ENCODE data around the gene ZNF438. TPM values are rescaled to one million over a fixed set of nuclear protein-coding genes. Genes with fewer than 3 reads are reported as not detected.

ZNF438 gene, protein sequence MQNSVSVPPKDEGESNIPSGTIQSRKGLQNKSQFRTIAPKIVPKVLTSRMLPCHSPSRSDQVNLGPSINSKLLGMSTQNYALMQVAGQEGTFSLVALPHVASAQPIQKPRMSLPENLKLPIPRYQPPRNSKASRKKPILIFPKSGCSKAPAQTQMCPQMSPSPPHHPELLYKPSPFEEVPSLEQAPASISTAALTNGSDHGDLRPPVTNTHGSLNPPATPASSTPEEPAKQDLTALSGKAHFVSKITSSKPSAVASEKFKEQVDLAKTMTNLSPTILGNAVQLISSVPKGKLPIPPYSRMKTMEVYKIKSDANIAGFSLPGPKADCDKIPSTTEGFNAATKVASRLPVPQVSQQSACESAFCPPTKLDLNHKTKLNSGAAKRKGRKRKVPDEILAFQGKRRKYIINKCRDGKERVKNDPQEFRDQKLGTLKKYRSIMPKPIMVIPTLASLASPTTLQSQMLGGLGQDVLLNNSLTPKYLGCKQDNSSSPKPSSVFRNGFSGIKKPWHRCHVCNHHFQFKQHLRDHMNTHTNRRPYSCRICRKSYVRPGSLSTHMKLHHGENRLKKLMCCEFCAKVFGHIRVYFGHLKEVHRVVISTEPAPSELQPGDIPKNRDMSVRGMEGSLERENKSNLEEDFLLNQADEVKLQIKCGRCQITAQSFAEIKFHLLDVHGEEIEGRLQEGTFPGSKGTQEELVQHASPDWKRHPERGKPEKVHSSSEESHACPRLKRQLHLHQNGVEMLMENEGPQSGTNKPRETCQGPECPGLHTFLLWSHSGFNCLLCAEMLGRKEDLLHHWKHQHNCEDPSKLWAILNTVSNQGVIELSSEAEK
- total RNA-seq, result 1 to 10 TPM; 3.8 to 4.4 TPM

- CTCF ChIA-PET, result interaction anchor here (0.5 to 2.4 kb wide), 29 partner anchors 8 to 777 kb away, joined by 3 to 16 read pairs (median 4); no protein-coding TSS in a partner anchor
- no peaks in the 10 kb centered on the region for H3K36me3 Mint-ChIP-seq
- peaks cover 2% of the 10 kb centered on the region for H3K9me3 Mint-ChIP-seq (ENCODE audit: low read depth)
- ATAC-seq, result peak; percentile 89
- peak within 1 kb of the TSS; percentile 81 for H3K4me3 Mint-ChIP-seq
- peak within 1 kb of the TSS; percentile 97 for H3K27ac Mint-ChIP-seq
- no peaks in the 10 kb centered on the region for H3K27me3 Mint-ChIP-seq
- peak; percentile 95 for DNase-seq
- peaks cover 17% of the 10 kb centered on the region for H3K4me1 Mint-ChIP-seq
Observed at GRCh38 chr10:31031558-31032257, at the start of gene ZNF438. Gene ZNF438 (minus strand): TSS chr10:31031865. CDS start chr10:30877034, 154,831 bp downstream.

- no peaks in the 10 kb centered on the region for H3K9me3 Mint-ChIP-seq (ENCODE audit: low read depth)
- no peaks in the 10 kb centered on the region for H3K4me1 Mint-ChIP-seq
- H3K27ac Mint-ChIP-seq, result no peak overlapping the region
- ATAC-seq, result no peak
- H3K36me3 Mint-ChIP-seq, result no peaks in the 10 kb centered on the region
- CTCF ChIA-PET, result interaction anchor here (1.1 kb wide), 1 partner anchor 292 kb away, joined by 3 read pairs; no protein-coding TSS in a partner anchor
- H3K27me3 Mint-ChIP-seq, result peaks cover 20% of the 10 kb centered on the region
- no peak for DNase-seq
- H3K4me3 Mint-ChIP-seq, result no peak overlapping the region
Observed at GRCh38 chr10:31076610-31076988, 44.9 kb upstream of the ZNF438 start.

GRCh38 chr10:31075881-31076609 is 44.4 kb upstream of the ZNF438 start:
- H3K4me1 Mint-ChIP-seq, result no peaks in the 10 kb centered on the region
- ATAC-seq, result no peak
- no peak overlapping the region for H3K4me3 Mint-ChIP-seq
- no peaks in the 10 kb centered on the region for H3K9me3 Mint-ChIP-seq (ENCODE audit: low read depth)
- H3K36me3 Mint-ChIP-seq, result no peaks in the 10 kb centered on the region
- DNase-seq, result no peak
- CTCF ChIA-PET, result interaction anchor here (1.1 kb wide), 1 partner anchor 292 kb away, joined by 3 read pairs; no protein-coding TSS in a partner anchor
- peaks cover 25% of the 10 kb centered on the region for H3K27me3 Mint-ChIP-seq
- no peak overlapping the region for H3K27ac Mint-ChIP-seq

DNA sequence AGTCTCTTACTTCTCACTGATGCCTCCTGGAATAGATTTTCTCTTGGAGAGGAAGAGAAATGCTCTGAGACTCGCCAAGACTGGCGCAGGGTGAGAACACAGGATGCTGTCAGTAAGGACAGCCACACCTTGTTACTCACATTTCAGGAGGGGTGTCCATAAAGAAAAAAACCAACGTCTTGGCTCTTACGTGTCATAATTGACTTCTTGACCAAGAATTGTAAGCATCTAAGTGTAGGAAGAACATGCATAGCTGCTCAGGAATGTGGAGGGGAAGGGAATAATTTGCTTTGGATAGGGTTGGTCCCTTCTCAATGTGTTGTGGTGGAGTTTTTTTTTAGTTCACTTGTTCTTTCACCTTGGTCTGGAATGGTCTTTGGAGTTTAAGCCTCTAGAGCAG is 43.8 kb upstream of the ZNF438 start:
- no peak overlapping the region for H3K27ac Mint-ChIP-seq
- H3K4me1 Mint-ChIP-seq, result no peaks in the 10 kb centered on the region
- peaks cover 28% of the 10 kb centered on the region for H3K27me3 Mint-ChIP-seq
- no peaks in the 10 kb centered on the region for H3K9me3 Mint-ChIP-seq (ENCODE audit: low read depth)
- H3K4me3 Mint-ChIP-seq, result no peak overlapping the region
- DNase-seq (no peak), ATAC-seq (no peak)
- CTCF ChIA-PET, result interaction anchor here (1.1 kb wide), 1 partner anchor 291 kb away, joined by 3 read pairs; no protein-coding TSS in a partner anchor
- H3K36me3 Mint-ChIP-seq, result no peaks in the 10 kb centered on the region

- ATAC-seq, result no peak
- H3K27ac Mint-ChIP-seq, result no peak overlapping the region
- H3K4me1 Mint-ChIP-seq, result no peaks in the 10 kb centered on the region
- CTCF ChIA-PET, result interaction anchor here (1.8 kb wide), 1 partner anchor 323 kb away, joined by 3 read pairs; no protein-coding TSS in a partner anchor
- H3K27me3 Mint-ChIP-seq, result peaks cover 30% of the 10 kb centered on the region
- H3K4me3 Mint-ChIP-seq, result no peak overlapping the region
- H3K36me3 Mint-ChIP-seq, result no peaks in the 10 kb centered on the region
- no peak for DNase-seq
- no peaks in the 10 kb centered on the region for H3K9me3 Mint-ChIP-seq (ENCODE audit: low read depth)
Observed at GRCh38 chr10:31074722-31075086, 43.0 kb upstream of the ZNF438 start.

GRCh38 chr10:31073996-31074721 is 42.5 kb upstream of the ZNF438 start:
- Mint-ChIP-seq H3K27ac (no peak overlapping the region), H3K27me3 (peaks cover 34% of the 10 kb centered on the region), H3K9me3 (ENCODE audit: low read depth) (no peaks in the 10 kb centered on the region), H3K4me1 (no peaks in the 10 kb centered on the region), H3K4me3 (no peak overlapping the region), H3K36me3 (no peaks in the 10 kb centered on the region)
- CTCF ChIA-PET, result interaction anchor here (0.6 to 1.8 kb wide), 2 partner anchors 21 to 322 kb away, joined by 3 read pairs; no protein-coding TSS in a partner anchor
- ATAC-seq, result no peak
- no peak for DNase-seq

DNA sequence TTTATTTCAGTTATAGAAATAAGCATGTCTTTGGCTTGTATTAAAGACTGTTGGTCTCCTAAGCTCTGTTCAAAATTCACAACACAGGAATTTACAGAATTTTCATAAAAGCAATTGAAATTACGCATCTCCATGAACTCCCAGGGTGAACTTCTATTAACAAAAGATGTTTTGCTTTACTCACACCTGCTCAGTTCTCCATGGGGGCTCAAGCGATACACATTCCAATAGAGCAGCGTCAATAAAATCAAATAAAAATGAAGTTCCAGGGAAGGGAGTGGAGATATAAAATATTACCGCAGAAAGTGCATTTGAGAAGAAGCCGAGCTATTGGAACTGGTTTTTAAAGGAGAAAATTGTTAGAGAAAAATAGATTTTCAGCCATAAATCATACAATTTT is 41.5 kb upstream of the ZNF438 start:
- Mint-ChIP-seq H3K27me3 (peaks cover 39% of the 10 kb centered on the region), H3K9me3 (ENCODE audit: low read depth) (no peaks in the 10 kb centered on the region), H3K36me3 (no peaks in the 10 kb centered on the region), H3K4me3 (no peak overlapping the region), H3K4me1 (no peaks in the 10 kb centered on the region), H3K27ac (no peak overlapping the region)
- CTCF ChIA-PET, result interaction anchor here (0.9 to 1.8 kb wide), 3 partner anchors 10 to 321 kb away, joined by 3 to 4 read pairs (median 3); no protein-coding TSS in a partner anchor
- DNase-seq, result no peak
- ATAC-seq, result no peak

DNA sequence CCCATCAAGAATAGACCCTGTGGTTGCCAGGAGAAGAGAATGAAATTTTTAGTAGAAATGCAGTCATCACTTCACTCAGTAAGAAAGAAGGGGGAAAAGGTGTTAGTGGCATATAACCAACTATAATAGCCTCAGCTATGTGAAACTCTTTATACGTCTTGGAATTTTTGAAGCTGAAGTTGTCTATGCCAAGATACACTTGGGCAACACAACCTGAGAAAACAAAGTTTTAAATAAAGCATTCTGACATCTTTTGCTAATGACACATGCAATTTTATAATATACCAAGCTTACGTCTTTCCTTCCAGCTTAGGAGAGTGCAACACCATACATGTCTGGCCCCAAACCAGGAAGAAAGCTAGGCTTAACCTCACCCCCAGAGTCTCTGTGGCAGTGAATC is 40.8 kb upstream of the ZNF438 start:
- Mint-ChIP-seq H3K9me3 (ENCODE audit: low read depth) (no peaks in the 10 kb centered on the region), H3K36me3 (no peaks in the 10 kb centered on the region), H3K4me1 (no peaks in the 10 kb centered on the region), H3K27ac (no peak overlapping the region), H3K4me3 (no peak overlapping the region), H3K27me3 (peaks cover 42% of the 10 kb centered on the region)
- no peak for ATAC-seq
- CTCF ChIA-PET, result interaction anchor here (0.9 to 1.2 kb wide), 2 partner anchors 11 to 13 kb away, joined by 3 to 4 read pairs; no protein-coding TSS in a partner anchor
- no peak for DNase-seq

- DNase-seq (no peak), ATAC-seq (no peak)
- H3K27me3 Mint-ChIP-seq, result peaks cover 42% of the 10 kb centered on the region
- H3K27ac Mint-ChIP-seq, result no peak overlapping the region
- no peaks in the 10 kb centered on the region for H3K4me1 Mint-ChIP-seq
- CTCF ChIA-PET, result no interaction called here
- H3K9me3 Mint-ChIP-seq (ENCODE audit: low read depth), result no peaks in the 10 kb centered on the region
- no peaks in the 10 kb centered on the region for H3K36me3 Mint-ChIP-seq
- H3K4me3 Mint-ChIP-seq, result no peak overlapping the region
Observed at GRCh38 chr10:31071232-31072005, 39.8 kb upstream of the ZNF438 start.

DNA sequence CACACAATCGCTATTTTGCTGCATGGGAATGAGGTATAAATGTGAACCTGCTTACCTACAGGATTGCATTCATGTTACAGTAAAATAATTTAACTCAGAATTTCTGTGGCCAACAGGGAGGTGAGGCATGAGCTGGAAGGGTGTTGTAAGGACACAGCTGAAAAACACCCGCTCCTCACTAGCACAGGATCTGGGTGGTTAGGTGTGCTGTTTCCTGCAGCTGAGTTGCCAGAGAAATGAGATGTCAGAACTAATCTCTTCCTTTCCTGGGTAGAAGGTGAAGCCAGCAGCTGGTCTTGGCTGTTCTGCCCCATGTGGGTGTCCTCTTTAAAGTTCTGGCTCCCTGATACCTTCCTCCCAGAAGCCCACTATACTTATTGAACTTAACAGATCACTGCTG is 39.0 kb upstream of the ZNF438 start:
- no peaks in the 10 kb centered on the region for H3K36me3 Mint-ChIP-seq
- no peaks in the 10 kb centered on the region for H3K9me3 Mint-ChIP-seq (ENCODE audit: low read depth)
- no peak overlapping the region for H3K27ac Mint-ChIP-seq
- ATAC-seq (no peak), DNase-seq (no peak)
- no peak overlapping the region for H3K4me3 Mint-ChIP-seq
- H3K4me1 Mint-ChIP-seq, result no peaks in the 10 kb centered on the region
- CTCF ChIA-PET, result no interaction called here
- peaks cover 42% of the 10 kb centered on the region for H3K27me3 Mint-ChIP-seq

DNA sequence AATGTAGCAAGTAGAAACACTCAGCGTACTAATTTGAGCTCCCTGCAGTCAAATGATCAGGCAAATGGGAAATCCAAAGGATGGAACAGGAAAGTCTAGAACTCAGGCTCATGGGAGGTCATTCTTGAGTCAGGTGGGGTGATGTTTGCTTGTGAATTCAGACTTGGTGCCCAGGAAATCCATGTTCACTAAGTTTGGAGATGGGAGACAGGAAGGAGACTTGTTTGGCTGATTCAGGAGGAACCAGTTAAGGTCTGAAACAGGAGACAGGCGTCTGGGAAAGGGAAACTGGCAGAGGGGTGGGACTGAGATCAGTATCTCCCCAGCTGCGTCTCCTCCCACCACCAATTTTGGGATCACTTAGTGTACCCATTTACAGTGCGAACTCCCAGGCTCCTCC is 38.4 kb upstream of the ZNF438 start:
- H3K27me3 Mint-ChIP-seq, result peaks cover 42% of the 10 kb centered on the region
- H3K27ac Mint-ChIP-seq, result no peak overlapping the region
- no peaks in the 10 kb centered on the region for H3K4me1 Mint-ChIP-seq
- H3K36me3 Mint-ChIP-seq, result no peaks in the 10 kb centered on the region
- ATAC-seq, result no peak
- CTCF ChIA-PET, result no interaction called here
- DNase-seq, result no peak
- H3K9me3 Mint-ChIP-seq (ENCODE audit: low read depth), result no peaks in the 10 kb centered on the region
- no peak overlapping the region for H3K4me3 Mint-ChIP-seq

All from activated CD8-positive, alpha-beta memory T cell treated with anti-CD3 and anti-CD28 coated beads, Interleukin-2, amount 10 ng/mL, durations not matched to agents 7 days and 5 days (primary cell).